ENCODE results near the gene HMOX2. TPM values are rescaled to one million over a fixed set of nuclear protein-coding genes. Genes with fewer than 3 reads are reported as not detected.

Gene HMOX2
- total RNA-seq, 1 experiment from 2014 or later, result 55.1 TPM

GRCh38 chr16:4508806-4509205 is 32.6 kb downstream of the HMOX2 start:
- H3K27me3 ChIP-seq (ENCODE audit: insufficient read depth, low read length), result no peaks in the 10 kb centered on the region
- H3K27ac ChIP-seq (ENCODE audit: low read depth, low read length), result no peak overlapping the region
- TF ChIP-seq SP1 (IDR thresholded peaks at IDR 0.05; ENCODE audit: low read depth), result no peak
- TF ChIP-seq MAX (IDR thresholded peaks at IDR 0.05), result no peak
- TF ChIP-seq TCF7L2 (IDR thresholded peaks at IDR 0.05; ENCODE audit: borderline replicate concordance, extremely low read depth, insufficient read depth, insufficient read length), result no peak
- TF ChIP-seq EGR1 (IDR thresholded peaks at IDR 0.05; ENCODE audit: low read depth), result no peak
- TF ChIP-seq CBX3 (IDR thresholded peaks at IDR 0.05; ENCODE audit: low read depth), result no peak
- no peak for TF ChIP-seq REST (IDR thresholded peaks at IDR 0.05; ENCODE audit: low read depth)
- TF ChIP-seq SIN3A (IDR thresholded peaks at IDR 0.05; ENCODE audit: low read depth), result no peak
- TF ChIP-seq EZH2phosphoT487 (IDR thresholded peaks at IDR 0.05; ENCODE audit: borderline replicate concordance), result no peak
- no peak for TF ChIP-seq POLR2AphosphoS5 (IDR thresholded peaks at IDR 0.05; ENCODE audit: low read depth, low read length)
- no peak for TF ChIP-seq CEBPB (IDR thresholded peaks at IDR 0.05; ENCODE audit: low read depth)
- no peaks in the 10 kb centered on the region for H3K9me3 ChIP-seq (ENCODE audit: control insufficient read depth in 1 of 2, insufficient read depth in 1 of 2, low read depth in 1 of 2, low read length in 2 of 2)
- H3K79me2 ChIP-seq (ENCODE audit: insufficient read depth, low read length), result peaks cover 16% of the 10 kb centered on the region
- H3K4me2 ChIP-seq (ENCODE audit: low read length), result no peak overlapping the region
- ChIA-PET RAD21 (ENCODE audit: low non-redundant PET in 1 of 2, low total read pairs in 2 of 2, uncharacterized antibody in 2 of 2, unreplicated experiment in 2 of 2) (no interaction called here), POLR2A (no interaction called here), CTCF (interaction anchor here (0.9 kb wide), 1 partner anchor 76 kb away, joined by 3 read pairs; no protein-coding TSS in a partner anchor)
- H3K36me3 ChIP-seq (ENCODE audit: control insufficient read depth in 1 of 2, insufficient read depth in 2 of 2, low read length in 2 of 2), result peaks cover 30 to 45% of the 10 kb centered on the region in 2 experiments
- H3K9ac ChIP-seq (ENCODE audit: low read length), result no peak overlapping the region
- BruUV-seq (replicated peaks), result no TSS peak
- no peak overlapping the region for H2AFZ ChIP-seq (ENCODE audit: low read depth, low read length, poor library complexity, severe bottlenecking)
- intact Hi-C loops (cut with micrococcal nuclease), result no loop called here
- ATAC-seq (no peak), DNase-seq (ENCODE audit: low read depth, low spot score) (no peak)
- H3K4me1 ChIP-seq (ENCODE audit: control insufficient read depth in 1 of 2, insufficient read depth in 2 of 2, low read length in 2 of 2), result peaks cover 0 to 8% of the 10 kb centered on the region in 2 experiments; a peak in 1 of 4 replicates
- H3K4me3 ChIP-seq (replicated peaks in 1 of 2; ENCODE audit: low read depth in 1 of 2, low read length in 2 of 2), result no peak overlapping the region
- H3K9me2 ChIP-seq (ENCODE audit: insufficient read depth), result no peaks in the 10 kb centered on the region
- peaks cover 4% of the 10 kb centered on the region; the same call in 1 of the 2 replicates for H4K20me1 ChIP-seq (ENCODE audit: insufficient read depth)

All from HCT116 (cell line).